HG02852 (cell line): ENCODE results near the gene TMEM11.
A peak's percentile ranks its signal among the peaks of the same experiment; 100 is the strongest.

Source experiments
- ATAC-seq: cut with Tn5 transposase; IDR thresholded peaks from one replicate; pipeline ENCODE4 v1.9.1; 2021; ENCODE audit warnings: mild to moderate bottlenecking, moderate library complexity; ENCODE audit not compliant: unreplicated experiment

Gene TMEM11

GRCh38 chr17:21214015-21214776, at the start of gene TMEM11:
Gene TMEM11 (minus strand): TSS chr17:21214161. CDS start chr17:21214152, 9 bp downstream.
- peak; percentile 86 for ATAC-seq

GRCh38 chr17:21263376-21263775, 49.4 kb upstream of the TMEM11 start:
- no peak for ATAC-seq

- no peak for ATAC-seq
These were observed 48.5 kb upstream of the TMEM11 start for GRCh38 chr17:21262259-21262993.

GRCh38 chr17:21258593-21258992, 44.6 kb upstream of the TMEM11 start:
- ATAC-seq: no peak

GRCh38 chr17:21253646-21254441, 39.9 kb upstream of the TMEM11 start:
- ATAC-seq: peak; percentile 12

GRCh38 chr17:21252796-21253645, 39.1 kb upstream of the TMEM11 start, which contains the start of gene NATD1:
Gene NATD1 (minus strand): TSS chr17:21253410. CDS start chr17:21253264, 146 bp downstream.
- ATAC-seq: peak; percentile 88

GRCh38 chr17:21252289-21252795, 38.4 kb upstream of the TMEM11 start:
- no peak for ATAC-seq

- ATAC-seq: no peak
These were observed 37.5 kb upstream of the TMEM11 start for GRCh38 chr17:21251337-21252010.

- no peak for ATAC-seq
These were observed 36.9 kb upstream of the TMEM11 start for GRCh38 chr17:21250854-21251253.

- ATAC-seq: no peak
These were observed 36.2 kb upstream of the TMEM11 start for GRCh38 chr17:21249920-21250703.

GRCh38 chr17:21249086-21249795, 35.3 kb upstream of the TMEM11 start:
- ATAC-seq: no peak

GRCh38 chr17:21248500-21248899, 34.5 kb upstream of the TMEM11 start:
- ATAC-seq: no peak

GRCh38 chr17:21247552-21248258, 33.7 kb upstream of the TMEM11 start:
- no peak for ATAC-seq

GRCh38 chr17:21246698-21247097, 32.7 kb upstream of the TMEM11 start:
- no peak for ATAC-seq

- no peak for ATAC-seq
These were observed 31.7 kb upstream of the TMEM11 start for GRCh38 chr17:21245639-21246084.

GRCh38 chr17:21243516-21244303, 29.7 kb upstream of the TMEM11 start:
- no peak for ATAC-seq
